Measurements from ENCODE around the gene DNAJC7.
"Not testable (repeated sequence)": the region's sequence is repeated elsewhere in the genome, so short reads cannot be mapped to it uniquely, and the experiment has no call there.

Gene DNAJC7

DNA sequence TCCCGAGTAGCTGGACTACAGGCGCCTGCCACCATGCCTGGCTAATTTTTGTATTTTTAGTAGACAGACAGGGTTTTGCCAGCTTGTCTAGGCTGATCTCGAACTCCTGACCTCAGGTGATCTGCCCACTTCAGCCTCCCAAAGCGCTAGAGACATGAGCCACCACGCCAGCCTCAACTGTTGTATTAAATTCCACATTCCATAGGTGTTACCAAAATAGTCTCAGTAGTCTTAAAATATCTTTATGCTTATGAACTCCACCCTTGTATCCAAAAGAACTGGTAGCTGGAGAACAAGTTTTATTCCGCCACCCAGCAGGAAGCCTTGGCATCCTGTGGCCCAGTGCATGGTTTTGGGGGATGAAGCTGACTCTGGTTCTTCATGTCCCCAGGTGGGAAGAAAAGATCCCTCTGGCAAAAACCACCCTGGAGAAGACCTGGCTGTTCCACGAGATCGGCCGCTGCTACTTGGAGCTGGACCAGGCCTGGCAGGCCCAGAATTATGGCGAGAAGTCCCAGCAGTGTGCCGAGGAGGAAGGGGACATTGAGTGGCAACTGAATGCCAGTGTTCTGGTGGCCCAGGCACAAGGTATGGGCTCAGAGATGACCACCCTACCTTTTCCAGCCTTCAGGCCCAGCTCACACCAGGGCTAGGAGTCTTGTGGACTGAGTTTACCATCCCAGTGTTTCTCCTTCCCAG lies 68.3 kb downstream of the DNAJC7 start:
- DNase-seq = no peak

DNA sequence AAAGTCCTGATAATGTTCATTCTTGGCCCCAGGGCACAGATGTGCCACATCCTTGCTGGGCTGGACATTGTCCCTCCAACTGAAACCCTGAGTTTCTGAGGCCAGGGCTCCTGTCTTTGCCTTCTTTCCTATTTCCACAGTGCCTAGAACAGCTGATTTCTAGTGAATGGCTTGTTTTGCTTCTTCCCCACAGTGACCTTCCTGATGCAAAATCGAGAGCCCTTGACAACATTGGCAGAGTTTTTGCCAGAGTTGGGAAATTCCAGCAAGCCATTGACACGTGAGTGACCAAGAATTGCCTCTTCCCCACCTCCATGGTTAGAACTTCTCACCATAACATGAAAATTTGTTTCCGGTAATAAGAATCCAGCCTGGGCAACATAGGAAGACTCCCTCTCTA lies 72.3 kb downstream of the DNAJC7 start:
- DNase-seq = no peak

DNA sequence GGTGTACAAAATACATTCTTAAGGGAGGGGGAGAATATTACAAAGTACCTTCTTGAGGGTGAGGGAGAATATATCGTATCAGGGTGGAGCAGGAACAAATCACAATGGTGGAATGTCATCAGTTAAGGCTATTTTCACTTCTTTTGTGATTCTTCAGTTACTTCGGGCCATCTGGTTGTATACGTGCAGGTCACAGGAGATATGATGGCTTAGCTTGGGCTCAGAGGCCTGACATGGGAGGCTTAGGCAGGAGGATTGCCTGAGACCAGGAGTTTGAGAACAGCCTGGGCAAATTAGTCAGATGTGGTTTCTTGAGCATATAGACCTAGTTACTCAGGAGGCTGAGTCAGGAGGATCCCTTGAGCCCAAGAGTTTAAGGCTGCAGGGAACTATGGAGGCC lies 73.7 kb downstream of the DNAJC7 start:
- DNase-seq = no peak

DNA sequence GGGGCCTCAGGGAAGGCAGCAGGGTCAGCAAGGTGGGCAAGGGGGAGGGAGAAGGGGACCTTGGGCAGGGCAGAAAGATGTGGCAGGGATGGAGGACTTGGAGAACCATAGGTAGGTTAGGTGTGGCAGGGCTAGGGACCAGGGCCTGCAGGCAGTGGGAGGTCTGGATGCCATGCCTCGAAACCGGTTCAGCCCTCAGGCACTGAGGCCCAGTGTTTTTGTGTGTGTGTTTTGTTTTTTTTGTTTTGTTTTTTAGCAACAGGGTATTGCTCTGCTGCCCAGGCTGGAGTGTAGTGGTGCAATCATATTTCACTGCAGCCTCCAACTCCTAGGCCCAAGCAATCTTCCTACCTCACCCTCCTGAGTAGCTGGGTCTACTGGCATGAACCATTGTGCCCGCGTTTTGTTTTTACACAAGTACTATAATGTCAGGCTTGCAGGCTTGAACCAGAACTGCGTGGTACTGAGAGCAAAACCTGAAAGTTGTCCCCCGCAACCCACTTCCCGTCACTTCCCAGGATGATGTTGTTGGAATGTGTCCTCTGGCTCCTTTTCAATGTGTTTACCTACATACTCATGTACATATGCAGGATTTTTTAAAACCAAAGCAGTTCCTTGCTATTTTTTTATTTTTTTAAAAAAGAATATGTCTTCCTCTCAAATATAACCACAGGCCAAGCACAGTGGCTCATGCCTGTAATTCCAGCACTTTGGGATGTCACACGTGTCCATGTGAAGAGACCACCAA lies 74.4 kb downstream of the DNAJC7 start:
- no peak for DNase-seq

DNA sequence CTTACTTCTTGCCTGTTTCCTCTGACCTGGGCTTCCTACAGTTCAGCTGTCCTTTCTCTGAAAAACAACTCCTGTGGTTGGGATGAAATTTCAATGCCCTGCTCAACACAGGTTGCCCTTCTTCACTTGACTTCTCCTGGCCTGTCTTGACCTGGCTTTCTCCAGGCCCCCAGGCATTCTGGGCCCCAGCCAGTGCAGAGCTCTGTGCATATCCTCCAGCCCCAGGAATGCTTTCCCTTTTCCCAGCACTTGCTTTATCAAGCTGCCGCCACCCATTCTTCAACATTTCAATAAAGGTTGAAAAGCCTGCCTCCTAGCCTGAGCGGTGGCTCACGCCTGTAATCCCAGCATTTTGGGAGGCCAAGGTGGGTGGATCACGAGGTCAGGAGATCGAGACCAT lies 76.1 kb downstream of the DNAJC7 start:
- no peak for DNase-seq

DNA sequence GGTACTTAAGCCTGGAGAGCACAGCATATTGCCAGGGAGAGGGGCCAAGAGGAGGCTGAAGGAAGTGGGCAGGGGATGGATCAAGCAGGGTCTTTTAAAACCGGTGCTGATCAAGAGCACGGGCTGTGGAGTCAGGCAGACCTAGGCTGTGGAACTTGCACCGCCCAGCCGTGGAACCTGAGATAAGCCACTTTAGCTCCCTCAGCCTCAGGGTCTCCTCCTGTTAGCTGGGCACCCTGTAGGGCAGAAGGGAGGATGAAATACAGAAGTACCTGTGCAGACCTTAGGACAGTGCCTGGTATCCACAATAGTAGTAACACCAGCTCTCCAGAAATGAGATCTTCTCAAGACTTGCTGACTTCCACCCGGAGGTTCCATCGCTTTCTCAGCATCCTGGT lies 77.5 kb downstream of the DNAJC7 start:
- no peak for DNase-seq

DNA sequence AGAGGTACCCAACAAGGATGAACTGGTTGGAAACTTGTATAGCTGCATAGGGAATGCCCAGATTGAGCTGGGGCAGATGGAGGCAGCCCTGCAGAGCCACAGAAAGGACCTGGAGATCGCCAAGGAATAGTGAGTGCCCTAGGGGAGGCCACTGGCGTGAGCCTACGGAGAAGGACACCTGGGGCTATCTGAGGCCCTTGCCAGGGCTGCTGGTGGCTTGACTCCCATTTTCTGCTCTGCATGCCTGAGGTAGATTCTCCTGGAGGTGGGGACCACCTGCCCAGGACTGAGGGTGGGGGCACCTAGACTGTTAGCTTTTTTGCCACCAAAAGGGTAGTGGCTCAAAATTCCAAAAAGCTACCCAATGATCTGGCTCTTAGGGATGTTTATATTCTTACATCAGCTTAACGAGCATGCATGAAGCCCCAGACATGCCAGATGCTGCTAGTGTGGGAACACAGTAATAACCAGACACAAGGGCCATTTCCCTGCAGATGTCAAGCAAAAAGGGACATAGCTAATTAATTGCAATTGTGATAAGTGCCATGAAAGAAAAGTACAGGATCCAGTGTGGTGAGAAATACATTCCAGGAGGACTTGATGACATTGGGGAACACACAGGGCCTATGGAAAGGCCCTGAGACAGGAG lies 78.1 kb downstream of the DNAJC7 start:
- DNase-seq = no peak

DNA sequence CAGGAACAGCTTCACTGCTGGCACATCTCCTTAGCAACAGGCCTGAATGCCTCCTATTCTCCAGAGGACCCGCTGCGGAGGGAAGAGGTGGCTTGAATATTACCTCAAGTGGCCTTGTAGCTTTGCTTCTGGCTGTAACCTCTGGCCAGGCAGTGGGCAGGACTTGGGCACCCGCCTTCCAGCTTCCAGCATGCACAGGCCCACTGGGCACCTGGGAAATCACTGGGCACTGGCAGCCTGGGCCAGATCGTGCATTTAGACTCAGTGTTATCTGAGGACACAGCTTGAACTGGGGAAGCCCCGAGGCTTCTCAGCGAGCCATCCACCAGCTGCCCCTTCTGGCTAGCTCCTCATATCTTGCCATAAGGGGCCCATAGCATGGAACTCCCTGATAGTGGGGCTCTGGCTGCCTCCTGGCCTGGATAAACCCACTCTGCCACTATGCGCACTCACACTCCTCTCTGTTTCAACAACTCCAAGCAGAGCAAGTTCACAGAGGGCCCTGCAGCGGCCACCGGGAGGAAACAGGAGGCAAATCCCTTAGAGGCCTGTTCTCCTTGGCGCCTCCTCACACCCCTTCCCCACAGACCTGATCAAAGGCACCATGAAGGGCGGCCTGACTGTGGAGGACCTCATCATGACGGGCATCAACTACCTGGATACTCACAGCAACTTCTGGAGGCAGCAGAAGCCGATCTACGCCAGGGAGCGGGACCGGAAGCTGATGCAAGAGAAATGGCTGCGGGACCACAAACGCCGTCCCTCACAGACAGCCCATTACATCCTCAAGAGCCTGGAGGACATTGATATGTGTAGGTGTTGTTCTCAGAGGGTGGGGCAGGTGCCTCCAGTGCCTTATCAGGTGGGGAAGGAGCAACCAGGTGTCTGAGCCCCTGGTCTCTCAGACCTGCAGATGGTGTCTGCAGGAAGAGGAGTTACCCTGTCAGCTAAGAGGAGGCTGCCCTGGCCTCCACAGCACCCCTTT lies 79.0 kb downstream of the DNAJC7 start:
- no peak for DNase-seq

DNA sequence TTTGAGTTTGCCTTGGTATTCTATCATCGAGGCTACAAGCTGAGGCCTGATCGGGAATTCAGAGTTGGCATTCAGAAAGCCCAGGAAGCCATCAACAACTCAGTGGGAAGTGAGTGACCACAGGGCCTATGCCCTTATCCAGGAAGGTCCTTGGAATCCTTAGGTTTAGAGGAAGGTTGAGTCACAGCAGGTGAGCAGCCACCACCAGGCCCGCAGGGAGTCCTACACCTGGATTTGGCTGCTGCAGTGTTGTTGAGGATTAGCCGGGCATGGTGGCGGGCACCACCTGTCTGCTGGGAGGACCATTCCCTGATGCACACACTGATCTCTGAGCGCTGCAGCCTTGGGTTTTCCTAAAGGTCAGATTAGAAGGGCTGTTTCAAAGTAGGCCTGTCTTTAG lies 81.6 kb downstream of the DNAJC7 start:
- no peak for DNase-seq

DNA sequence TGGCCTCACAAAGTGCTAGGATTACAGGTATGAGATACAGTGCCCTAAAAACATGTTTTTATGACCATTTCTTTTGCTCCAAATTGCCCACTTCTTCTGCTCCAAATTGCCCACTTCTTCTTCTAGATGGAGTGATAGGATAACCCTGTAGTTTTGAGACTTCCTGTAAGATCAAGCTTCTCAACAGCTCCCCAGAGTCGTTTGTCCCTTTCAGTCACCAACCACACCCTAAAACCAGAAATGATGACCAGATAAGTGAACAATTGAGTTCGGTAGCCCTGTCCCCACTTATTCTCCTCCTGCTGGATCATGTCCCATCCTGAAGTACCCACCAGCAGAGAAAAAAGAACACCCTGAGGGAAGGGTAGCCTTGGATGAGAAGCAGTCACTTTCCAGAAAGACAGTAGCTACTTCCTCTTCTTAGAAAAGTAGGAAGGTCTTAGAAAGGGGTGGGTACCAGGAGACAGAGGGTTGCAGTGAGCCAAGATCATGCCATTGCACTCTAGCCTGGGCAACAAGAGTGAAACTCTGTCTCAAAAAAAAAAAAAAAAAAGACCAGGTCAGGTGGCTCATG lies 84.3 kb downstream of the DNAJC7 start:
- peak; percentile 81 for DNase-seq

DNA sequence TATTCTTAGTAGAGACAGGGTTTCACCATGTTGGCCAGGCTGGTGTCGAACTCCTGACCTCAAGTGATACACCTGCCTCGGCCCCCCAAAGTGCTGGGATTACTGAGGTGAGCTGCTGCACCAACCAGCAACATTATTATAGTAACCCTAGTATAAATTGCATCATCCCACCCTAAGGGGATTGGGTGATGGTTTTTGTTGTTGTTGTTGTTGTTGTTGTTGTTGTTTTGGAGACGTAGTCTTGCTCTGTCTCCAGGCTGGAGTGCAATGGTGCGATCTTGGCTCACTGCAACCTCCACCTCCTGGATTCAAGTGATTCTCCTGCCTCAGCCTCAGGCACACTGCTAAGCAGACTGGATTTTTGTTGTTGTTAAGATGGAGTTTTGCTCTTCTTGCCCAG lies 85.5 kb downstream of the DNAJC7 start:
- not testable (repeated sequence) for DNase-seq

DNA sequence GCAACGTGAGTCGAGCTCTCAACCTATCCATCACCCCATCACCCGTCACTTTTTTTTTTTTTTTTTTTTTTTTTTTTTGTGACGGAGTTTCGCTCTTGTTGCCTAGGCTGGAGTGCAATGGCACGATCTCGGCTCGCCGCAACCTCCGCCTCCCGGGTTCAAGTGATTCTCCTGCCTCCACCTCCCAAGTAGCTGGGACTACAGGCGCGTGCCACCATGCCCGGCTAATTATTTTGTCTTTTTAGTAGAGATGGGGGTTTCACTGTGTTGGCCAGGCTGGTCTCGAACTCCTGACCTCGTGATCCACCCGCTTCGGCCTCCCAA lies 86.4 kb downstream of the DNAJC7 start:
- DNase-seq = not testable (repeated sequence)

DNA sequence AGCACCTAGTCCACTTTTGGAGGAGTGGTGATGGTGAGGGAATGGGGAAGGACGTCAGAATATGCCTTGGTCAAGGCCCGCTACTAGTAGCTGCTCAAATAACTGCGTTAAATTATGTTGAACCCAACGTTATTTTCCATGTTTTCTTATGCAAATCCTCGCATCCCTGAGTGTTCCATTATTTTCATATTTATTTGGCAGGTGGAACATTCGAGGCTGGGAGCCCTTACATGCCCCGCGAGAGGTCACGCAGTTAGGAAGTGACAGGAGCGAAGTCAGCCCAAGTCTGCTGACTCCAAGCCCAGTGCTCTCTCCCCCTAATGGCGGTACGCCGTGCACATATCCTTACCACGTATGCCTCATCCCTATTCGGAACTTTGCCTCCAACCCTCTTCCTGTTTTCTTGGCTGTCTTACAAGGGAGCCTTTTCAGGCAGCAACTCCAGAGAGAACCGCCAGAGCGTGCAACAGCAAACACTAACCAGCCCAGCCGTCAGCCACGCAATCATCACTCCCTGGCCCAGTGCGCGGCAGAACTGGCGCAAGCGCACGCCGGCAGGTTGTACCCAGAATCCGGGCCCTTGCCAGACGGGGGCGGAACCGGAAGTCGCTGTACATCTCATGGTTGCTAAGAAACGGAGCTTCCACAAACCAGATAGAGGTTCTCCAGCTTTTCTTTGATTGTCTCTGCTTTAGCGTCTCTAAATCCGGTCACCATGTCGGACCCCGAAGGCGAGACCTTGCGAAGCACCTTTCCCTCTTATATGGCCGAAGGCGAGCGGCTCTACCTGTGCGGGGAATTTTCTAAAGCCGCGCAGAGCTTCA lies 87.0 kb downstream of the DNAJC7 start, which contains the start of gene ODAD4:
TSS of gene ODAD4 (plus strand) at position 609 of the 824 bp plus-strand sequence. CDS start at position 716, 107 bp downstream.
- peak; percentile 99 for DNase-seq

DNA sequence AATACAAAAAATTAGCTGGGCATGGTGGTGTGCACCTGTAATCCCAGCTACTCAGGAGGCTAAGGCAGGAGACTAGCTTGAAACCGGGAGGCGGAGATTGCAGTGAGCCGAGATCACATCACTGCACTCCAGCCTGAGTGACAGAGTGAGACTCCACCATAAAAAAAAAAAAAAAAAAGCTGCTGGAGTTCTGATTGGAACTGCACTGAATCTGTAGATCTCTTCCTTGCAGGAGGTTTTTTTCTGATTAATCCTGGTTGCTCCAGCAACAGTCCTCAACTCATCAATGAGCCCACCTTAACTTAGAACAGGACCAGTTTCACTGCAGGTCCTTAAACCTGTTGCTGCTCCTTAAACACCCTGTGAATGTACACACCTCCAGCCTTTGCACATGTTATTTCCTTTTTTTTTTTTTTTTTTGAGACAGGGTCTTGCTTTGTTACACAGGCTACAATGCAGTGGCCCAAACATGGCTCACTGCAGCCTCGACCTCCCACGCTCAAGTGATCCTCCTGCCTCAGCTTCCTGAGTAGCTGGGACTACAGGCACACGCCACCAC lies 88.5 kb downstream of the DNAJC7 start:
- DNase-seq = no peak

Data from inflammatory macrophage treated with lipopolysaccharide for 4 hours (primary cell).